HepG2 (cell line): ENCODE measurements around the gene ZNF514. TPM values are rescaled to one million over a fixed set of nuclear protein-coding genes. Genes with fewer than 3 reads are reported as not detected.
A peak's percentile ranks its signal among the peaks of the same experiment; 100 is the strongest.

Source experiments
- ATF1 ChIP-seq: IDR thresholded peaks from 2 replicates; pipeline ENCODE4 v1.6.1; 2016; ENCODE audit warnings: mild to moderate bottlenecking, control low read depth
- ATRX ChIP-seq: sonication (generic); formaldehyde crosslinking; IDR thresholded peaks from 2 replicates; pipeline ENCODE4 v1.4.0; 2020; ENCODE audit warnings: missing genetic modification reagents, borderline replicate concordance
- CBX1 ChIP-seq: IDR thresholded peaks from one replicate; pipeline ENCODE4 v1.6.1; 2016; ENCODE audit warnings: antibody characterized with exemption, low read depth
- E2F2 ChIP-seq: sonication (generic); formaldehyde crosslinking; IDR thresholded peaks from 2 replicates; pipeline ENCODE4 v1.4.0; 2020; ENCODE audit warnings: missing genetic modification reagents, borderline replicate concordance
- HNF1B ChIP-seq: sonication (generic); formaldehyde crosslinking; IDR thresholded peaks from 2 replicates; pipeline ENCODE4 v1.5.1; 2020; ENCODE audit warnings: mild to moderate bottlenecking, moderate library complexity, missing genetic modification reagents
- HNRNPLL ChIP-seq: fragments of 200-400 bp; formaldehyde crosslinking; IDR thresholded peaks from 2 replicates; pipeline ENCODE4 v1.6.1; 2017; ENCODE audit warnings: mild to moderate bottlenecking, low read depth, low read length; ENCODE audit not compliant: poor library complexity, severe bottlenecking
- HOXA3 ChIP-seq: sonication (generic); formaldehyde crosslinking; IDR thresholded peaks from 2 replicates; pipeline ENCODE4 v1.5.0; 2020; ENCODE audit warnings: missing genetic modification reagents
- MAFG ChIP-seq: sonication (generic); formaldehyde crosslinking; IDR thresholded peaks from 2 replicates; pipeline ENCODE4 v1.5.1; 2020; ENCODE audit warnings: mild to moderate bottlenecking, missing genetic modification reagents
- NFE2 ChIP-seq: sonication (generic); formaldehyde crosslinking; IDR thresholded peaks from 2 replicates; pipeline ENCODE4 v1.4.0; 2020; ENCODE audit warnings: missing genetic modification reagents
- PAX8 ChIP-seq: sonication (generic); formaldehyde crosslinking; IDR thresholded peaks from 2 replicates; pipeline ENCODE4 v1.8.0; 2022; ENCODE audit warnings: mild to moderate bottlenecking, missing genetic modification reagents, borderline replicate concordance
- SAP130 ChIP-seq: IDR thresholded peaks from 2 replicates; pipeline ENCODE4 v1.6.1; 2016; ENCODE audit warnings: low read depth
- SUZ12 ChIP-seq: fragments of 150-350 bp; IDR thresholded peaks from 2 replicates; pipeline ENCODE4 v1.6.1; 2014; ENCODE audit warnings: low read depth, low read length
- THYN1 ChIP-seq: sonication (generic); formaldehyde crosslinking; IDR thresholded peaks from 2 replicates; pipeline ENCODE4 v1.8.1; 2023; ENCODE audit warnings: low read depth, mild to moderate bottlenecking, moderate library complexity, missing genetic modification reagents, borderline replicate concordance
- XBP1 ChIP-seq: sonication (generic); formaldehyde crosslinking; IDR thresholded peaks from 2 replicates; pipeline ENCODE4 v1.5.0; 2020; ENCODE audit warnings: missing genetic modification reagents
- ZBTB14 ChIP-seq: sonication (generic); formaldehyde crosslinking; IDR thresholded peaks from 2 replicates; pipeline ENCODE4 v1.4.0; 2020; ENCODE audit warnings: missing genetic modification reagents
- ZNF225 ChIP-seq: sonication (generic); formaldehyde crosslinking; IDR thresholded peaks from 2 replicates; pipeline ENCODE4 v1.4.0; 2020; ENCODE audit warnings: mild to moderate bottlenecking, missing genetic modification reagents
- ZNF451 ChIP-seq: sonication (generic); formaldehyde crosslinking; IDR thresholded peaks from 2 replicates; pipeline ENCODE4 v1.5.0; 2020; ENCODE audit warnings: mild to moderate bottlenecking, missing genetic modification reagents
- ZNF496 ChIP-seq: sonication (generic); formaldehyde crosslinking; IDR thresholded peaks from 2 replicates; pipeline ENCODE4 v1.8.1; 2023; ENCODE audit warnings: mild to moderate bottlenecking, moderate library complexity, missing genetic modification reagents; ENCODE audit not compliant: insufficient replicate concordance
- ZNF501 ChIP-seq: sonication (generic); formaldehyde crosslinking; IDR thresholded peaks from 2 replicates; pipeline ENCODE4 v1.5.1; 2020; ENCODE audit warnings: mild to moderate bottlenecking, moderate library complexity, missing genetic modification reagents
- ZNF605 ChIP-seq: sonication (generic); formaldehyde crosslinking; IDR thresholded peaks from 2 replicates; pipeline ENCODE4 v1.8.0; 2022; ENCODE audit warnings: mild to moderate bottlenecking, missing genetic modification reagents
- ZNF678 ChIP-seq: sonication (generic); formaldehyde crosslinking; IDR thresholded peaks from 2 replicates; pipeline ENCODE4 v1.4.0; 2020; ENCODE audit warnings: mild to moderate bottlenecking, missing genetic modification reagents
- ZZZ3 ChIP-seq: sonication (generic); formaldehyde crosslinking; IDR thresholded peaks from 2 replicates; pipeline ENCODE4 v1.4.0; 2020; ENCODE audit warnings: missing genetic modification reagents, mild to moderate bottlenecking, borderline replicate concordance
- polyA plus RNA-seq, 8 experiments: library from polyadenylated mRNA; depleted of rRNA in 3 of 8; stranded (reverse) in 7 of 8; unstranded in 1 of 8; fragments of >200 nt; fragmentation: Illumina TruSeq in 4 of 8; extraction: Trizol in 4 of 8; gene quantifications; 2 replicates each; pipeline versions ENCODE4 v1.2.1 to v1.2.3, GENCODE V29; 2011 to 2016; ENCODE audit warnings: low read depth in 4 of 8, missing spikeins in 1 of 8, mixed read lengths in 1 of 8; ENCODE audit not compliant: insufficient read depth in 1 of 8
- total RNA-seq, 5 experiments: library from RNA; depleted of rRNA; stranded (reverse); fragments of >200 nt; fragmentation: Illumina TruSeq; extraction: Trizol; gene quantifications; 2 replicates each; pipeline ENCODE4 v1.2.3, GENCODE V29; 2016; ENCODE audit warnings: low read depth in 1 of 5
- TF ChIP-seq, protein P1 (sequence below): sonication (generic); formaldehyde crosslinking; IDR thresholded peaks from 2 replicates; pipeline ENCODE4 v1.5.0; 2020; ENCODE audit warnings: missing genetic modification reagents, mild to moderate bottlenecking, borderline replicate concordance
- TF ChIP-seq, protein P2 (sequence below): IDR thresholded peaks from 2 replicates; pipeline ENCODE4 v1.6.1; 2016; ENCODE audit warnings: control low read depth

Gene ZNF514
- total and polyA plus RNA-seq, 2 of the 13 experiments (the other 11 are each of a cell fraction or from before 2014, with no cell fraction given): 15.2 to 18.7 TPM

GRCh38 chr2:95165371-95166064 is 5.9 kb upstream of the ZNF514 start, which contains the start of gene ZNF2 (continued):
- TF ChIP-seq, protein P1, sequence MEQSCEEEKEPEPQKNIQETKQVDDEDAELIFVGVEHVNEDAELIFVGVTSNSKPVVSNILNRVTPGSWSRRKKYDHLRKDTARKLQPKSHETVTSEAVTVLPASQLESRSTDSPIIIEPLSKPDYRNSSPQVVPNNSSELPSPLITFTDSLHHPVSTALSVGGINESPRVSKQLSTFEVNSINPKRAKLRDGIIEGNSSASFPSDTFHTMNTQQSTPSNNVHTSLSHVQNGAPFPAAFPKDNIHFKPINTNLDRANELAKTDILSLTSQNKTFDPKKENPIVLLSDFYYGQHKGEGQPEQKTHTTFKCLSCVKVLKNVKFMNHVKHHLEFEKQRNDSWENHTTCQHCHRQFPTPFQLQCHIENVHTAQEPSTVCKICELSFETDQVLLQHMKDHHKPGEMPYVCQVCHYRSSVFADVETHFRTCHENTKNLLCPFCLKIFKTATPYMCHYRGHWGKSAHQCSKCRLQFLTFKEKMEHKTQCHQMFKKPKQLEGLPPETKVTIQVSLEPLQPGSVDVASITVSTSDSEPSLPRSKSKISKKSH: peak; percentile 96
- TF ChIP-seq ZNF501 (CRISPR knock-in tag): peak; percentile 100
- peak; percentile 99 for TF ChIP-seq ATF1 (CRISPR knock-in tag)
- peak; percentile 90 for TF ChIP-seq ZNF605
- peak; percentile 67 for TF ChIP-seq SUZ12
- TF ChIP-seq ZNF225 (CRISPR knock-in tag): 0 out of 2 replicates have a peak, but pooled peaks have one; percentile 58
- peak; percentile 82 for TF ChIP-seq ZZZ3 (CRISPR knock-in tag)
- TF ChIP-seq THYN1: 0 out of 2 replicates have a peak, but pooled peaks have one; percentile 38
- peak; percentile 94 for TF ChIP-seq ZNF451
- peak; percentile 76 for TF ChIP-seq HNRNPLL
- no peak for TF ChIP-seq ZNF496 (CRISPR knock-in tag)
- no peak for TF ChIP-seq ATRX
- peak; percentile 99 for TF ChIP-seq HOXA3
- no peak for TF ChIP-seq E2F2
- TF ChIP-seq ZNF678 (CRISPR knock-in tag): peak; percentile 54; the same call in 1 of the 2 replicates
- peak; percentile 65 for TF ChIP-seq CBX1
- TF ChIP-seq MAFG (CRISPR knock-in tag): no peak
- TF ChIP-seq NFE2 (CRISPR knock-in tag): no peak
- no peak; the same call in 1 of the 2 replicates for TF ChIP-seq PAX8 (CRISPR knock-in tag)
- peak; percentile 96 for TF ChIP-seq SAP130 (CRISPR knock-in tag)
- peak; percentile 93 for TF ChIP-seq HNF1B (CRISPR knock-in tag)
- peak; percentile 13; the same call in 1 of the 2 replicates for TF ChIP-seq ZBTB14 (CRISPR knock-in tag)
- TF ChIP-seq, protein P2, sequence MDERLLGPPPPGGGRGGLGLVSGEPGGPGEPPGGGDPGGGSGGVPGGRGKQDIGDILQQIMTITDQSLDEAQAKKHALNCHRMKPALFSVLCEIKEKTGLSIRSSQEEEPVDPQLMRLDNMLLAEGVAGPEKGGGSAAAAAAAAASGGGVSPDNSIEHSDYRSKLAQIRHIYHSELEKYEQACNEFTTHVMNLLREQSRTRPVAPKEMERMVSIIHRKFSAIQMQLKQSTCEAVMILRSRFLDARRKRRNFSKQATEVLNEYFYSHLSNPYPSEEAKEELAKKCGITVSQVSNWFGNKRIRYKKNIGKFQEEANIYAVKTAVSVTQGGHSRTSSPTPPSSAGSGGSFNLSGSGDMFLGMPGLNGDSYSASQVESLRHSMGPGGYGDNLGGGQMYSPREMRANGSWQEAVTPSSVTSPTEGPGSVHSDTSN (CRISPR knock-in tag): no peak
- TF ChIP-seq XBP1: no peak
